MCF 10A (cell line): Measurements from ENCODE around the gene TECPR1. TPM values are rescaled to one million over a fixed set of nuclear protein-coding genes. Genes with fewer than 3 reads are reported as not detected.
A peak's percentile ranks its signal among the peaks of the same experiment; 100 is the strongest.

ENCODE experiments used
- BruUV-seq: library from RNA; stranded (reverse); fragments of 400-500 nt; replicated peaks from 2 replicates; lab custom pipeline; 2021; lab: Mats Ljungman, UMichigan
- CTCF ChIA-PET: fragments of 300-600 bp; sonication (Branson Sonifier 250); formaldehyde crosslinking; extraction: SDS; loops from one replicate; lab custom pipeline; 2021; ENCODE audit warnings: antibody characterized with exemption, inconsistent platforms; lab: Yijun Ruan, JAX
- POLR2A ChIA-PET: fragments of 300-600, 350-650 bp; sonication (Branson Sonifier 250); formaldehyde crosslinking; extraction: SDS; loops from one replicate; lab custom pipeline; 2020; ENCODE audit warnings: antibody characterized with exemption, inconsistent platforms; lab: Yijun Ruan, JAX
- DNase-seq: peaks from one replicate; pipeline ENCODE4 v3.0.0-alpha.2; 2018; ENCODE audit not compliant: unreplicated experiment
- H3K27ac Mint-ChIP-seq: one replicate; pipeline ENCODE4 v1.8.0; 2022; ENCODE audit warnings: mild to moderate bottlenecking, low read depth, mixed read lengths; ENCODE audit not compliant: unreplicated experiment
- H3K27me3 Mint-ChIP-seq: one replicate; pipeline ENCODE4 v1.8.0; 2022; ENCODE audit warnings: mixed read lengths; ENCODE audit not compliant: insufficient read depth, unreplicated experiment
- H3K36me3 Mint-ChIP-seq: one replicate; pipeline ENCODE4 v1.8.0; 2022; ENCODE audit warnings: mild to moderate bottlenecking, moderate library complexity, mixed read lengths; ENCODE audit not compliant: insufficient read depth, unreplicated experiment
- H3K4me1 Mint-ChIP-seq: one replicate; pipeline ENCODE4 v1.8.0; 2022; ENCODE audit warnings: mixed read lengths; ENCODE audit not compliant: insufficient read depth, unreplicated experiment
- H3K4me3 Mint-ChIP-seq: one replicate; pipeline ENCODE4 v1.8.0; 2022; ENCODE audit warnings: mild to moderate bottlenecking, moderate library complexity, mixed read lengths; ENCODE audit not compliant: unreplicated experiment
- H3K9me3 Mint-ChIP-seq: one replicate; pipeline ENCODE4 v1.8.0; 2022; ENCODE audit warnings: mixed read lengths; ENCODE audit not compliant: unreplicated experiment
- intact Hi-C: fragments of 100-400 bp; cut with micrococcal nuclease; formaldehyde crosslinking; loops from 2 replicates; pipeline ENCODE4 v1.14.1; 2022
- total RNA-seq: library from RNA; stranded (reverse); gene quantifications from 2 replicates; pipeline ENCODE4 v1.2.3, GENCODE V29; 2022
- TF ChIP-seq, protein P1 (sequence below): fragments of 200-600 bp; IDR thresholded peaks from one replicate; pipeline ENCODE4 v1.8.0; 2022; ENCODE audit warnings: antibody characterized with exemption, mild to moderate bottlenecking; ENCODE audit not compliant: unreplicated experiment

Gene TECPR1
- total RNA-seq, 1 experiment from 2014 or later: 15.4 TPM

DNA sequence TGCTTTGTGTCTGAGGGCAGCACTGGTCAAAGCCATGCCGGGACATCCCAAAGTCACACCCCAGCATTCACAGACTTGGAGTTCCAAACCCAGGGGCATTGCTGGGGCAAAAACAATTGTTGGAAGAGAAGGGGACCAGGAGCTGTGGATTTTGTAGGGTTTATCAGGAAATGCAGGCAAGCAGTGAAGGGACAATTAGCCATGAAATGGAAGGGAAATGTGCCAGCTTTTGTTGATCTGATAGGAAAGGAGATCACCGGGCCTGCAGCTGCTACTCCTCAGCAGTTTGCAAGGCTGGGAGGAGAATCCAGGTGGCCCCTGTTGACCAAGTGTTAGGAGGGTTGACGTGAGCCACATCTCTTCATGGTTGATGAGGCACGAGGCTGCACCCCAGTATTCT is 26.9 kb upstream of the TECPR1 start:
- POLR2A ChIA-PET: no interaction called here
- BruUV-seq: no TSS peak

DNA sequence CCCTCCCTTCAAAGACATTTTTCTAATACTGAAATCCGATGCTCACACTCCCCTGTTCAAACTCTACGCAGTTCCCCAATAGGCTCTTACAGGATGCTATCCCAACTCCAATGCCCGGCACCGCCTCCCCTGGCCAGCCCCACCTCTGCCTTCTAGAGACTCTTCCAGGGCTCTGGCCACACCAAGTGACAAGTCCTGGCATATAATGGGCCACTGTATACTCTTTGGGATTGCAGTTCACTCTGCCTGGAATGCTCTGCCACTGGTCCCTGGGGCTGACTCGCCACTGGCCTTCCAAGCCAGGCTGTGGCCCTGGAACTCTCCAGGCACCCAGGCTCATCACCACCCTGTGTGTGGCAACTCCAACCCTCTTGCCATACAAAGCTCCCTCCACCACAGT is 26.4 kb upstream of the TECPR1 start:
- peaks cover 12% of the 10 kb centered on the region for H3K36me3 Mint-ChIP-seq
- TF ChIP-seq, protein P1, sequence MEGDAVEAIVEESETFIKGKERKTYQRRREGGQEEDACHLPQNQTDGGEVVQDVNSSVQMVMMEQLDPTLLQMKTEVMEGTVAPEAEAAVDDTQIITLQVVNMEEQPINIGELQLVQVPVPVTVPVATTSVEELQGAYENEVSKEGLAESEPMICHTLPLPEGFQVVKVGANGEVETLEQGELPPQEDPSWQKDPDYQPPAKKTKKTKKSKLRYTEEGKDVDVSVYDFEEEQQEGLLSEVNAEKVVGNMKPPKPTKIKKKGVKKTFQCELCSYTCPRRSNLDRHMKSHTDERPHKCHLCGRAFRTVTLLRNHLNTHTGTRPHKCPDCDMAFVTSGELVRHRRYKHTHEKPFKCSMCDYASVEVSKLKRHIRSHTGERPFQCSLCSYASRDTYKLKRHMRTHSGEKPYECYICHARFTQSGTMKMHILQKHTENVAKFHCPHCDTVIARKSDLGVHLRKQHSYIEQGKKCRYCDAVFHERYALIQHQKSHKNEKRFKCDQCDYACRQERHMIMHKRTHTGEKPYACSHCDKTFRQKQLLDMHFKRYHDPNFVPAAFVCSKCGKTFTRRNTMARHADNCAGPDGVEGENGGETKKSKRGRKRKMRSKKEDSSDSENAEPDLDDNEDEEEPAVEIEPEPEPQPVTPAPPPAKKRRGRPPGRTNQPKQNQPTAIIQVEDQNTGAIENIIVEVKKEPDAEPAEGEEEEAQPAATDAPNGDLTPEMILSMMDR: no peak
- H3K27ac Mint-ChIP-seq: no peak overlapping the region
- H3K4me1 Mint-ChIP-seq: peaks cover 9% of the 10 kb centered on the region
- intact Hi-C loops: no loop called here
- ChIA-PET POLR2A (no interaction called here), CTCF (interaction anchor here (1.0 kb wide), 2 partner anchors 11 to 168 kb away, joined by 3 read pairs; no protein-coding TSS in a partner anchor)
- H3K27me3 Mint-ChIP-seq: no peaks in the 10 kb centered on the region
- no peak for DNase-seq
- H3K4me3 Mint-ChIP-seq: no peak overlapping the region
- H3K9me3 Mint-ChIP-seq: no peaks in the 10 kb centered on the region
- no TSS peak for BruUV-seq

More for the DNA sequence above, 26.9 kb upstream of the TECPR1 start:
- no peak overlapping the region for H3K27ac Mint-ChIP-seq
- no peaks in the 10 kb centered on the region for H3K27me3 Mint-ChIP-seq
- H3K4me1 Mint-ChIP-seq: peaks cover 10% of the 10 kb centered on the region
- H3K9me3 Mint-ChIP-seq: no peaks in the 10 kb centered on the region
- CTCF ChIA-PET: interaction anchor here (0.7 to 2.4 kb wide), 3 partner anchors 10 to 141 kb away, joined by 3 to 7 read pairs (median 3); no protein-coding TSS in a partner anchor
- no peak for DNase-seq
- no peak overlapping the region for H3K4me3 Mint-ChIP-seq
- TF ChIP-seq, protein P1: no peak
- peaks cover 18% of the 10 kb centered on the region for H3K36me3 Mint-ChIP-seq
- intact Hi-C loops: no loop called here

DNA sequence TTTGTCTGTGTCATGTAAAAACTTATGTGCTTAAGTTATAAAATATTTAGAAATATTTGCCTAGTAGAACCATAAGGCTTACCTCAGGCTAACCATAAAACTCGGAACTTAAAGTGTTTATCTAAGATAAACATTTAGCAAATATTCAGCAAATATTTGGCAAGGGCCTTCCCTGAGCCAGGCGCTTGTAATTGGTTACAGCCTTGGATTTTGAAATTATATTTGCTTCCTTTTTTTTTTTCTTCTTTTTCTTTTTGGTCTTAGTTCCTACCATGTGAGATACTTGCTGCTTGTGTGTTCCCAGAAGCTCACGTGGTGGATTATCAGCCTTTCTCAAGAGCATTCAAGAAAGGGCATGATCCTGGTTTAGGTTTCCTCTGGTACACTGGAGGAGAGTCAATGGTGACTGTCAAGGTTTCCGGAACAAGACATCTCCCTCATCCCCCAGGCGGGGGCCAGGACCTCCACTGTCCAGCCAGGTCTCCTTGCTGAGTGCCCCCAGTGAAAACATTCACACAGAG is 24.3 kb upstream of the TECPR1 start:
- TF ChIP-seq, protein P1: no peak
- H3K27me3 Mint-ChIP-seq: no peaks in the 10 kb centered on the region
- H3K27ac Mint-ChIP-seq: peak overlapping the region; percentile 42
- H3K4me3 Mint-ChIP-seq: no peak overlapping the region
- H3K9me3 Mint-ChIP-seq: no peaks in the 10 kb centered on the region
- ChIA-PET POLR2A (interaction anchor here (1.2 kb wide), 1 partner anchor 11 kb away, joined by 3 read pairs; no protein-coding TSS in a partner anchor), CTCF (no interaction called here)
- no peak for DNase-seq
- H3K36me3 Mint-ChIP-seq: no peaks in the 10 kb centered on the region
- BruUV-seq: no TSS peak
- intact Hi-C loops: no loop called here
- H3K4me1 Mint-ChIP-seq: no peaks in the 10 kb centered on the region

DNA sequence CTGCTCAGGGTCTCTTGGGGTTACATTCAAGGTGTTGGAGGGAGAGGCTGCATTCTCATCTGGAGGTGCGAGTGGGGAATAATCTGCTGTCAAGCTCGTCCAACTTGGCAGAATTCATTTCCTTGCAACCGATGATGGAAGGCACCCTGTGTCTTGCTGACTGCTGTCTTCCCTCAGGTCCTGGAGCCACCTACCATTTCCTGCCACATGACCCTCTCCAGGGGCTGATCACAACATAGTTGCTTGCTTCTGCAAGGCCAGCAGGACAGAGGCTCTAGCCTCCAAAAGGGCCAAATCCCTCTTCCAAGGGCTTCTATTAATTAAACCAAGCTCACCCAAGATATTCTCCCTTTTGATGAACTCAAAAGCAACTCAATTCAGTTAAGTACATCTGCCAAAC is 15.3 kb upstream of the TECPR1 start:
- no peaks in the 10 kb centered on the region for H3K27me3 Mint-ChIP-seq
- H3K4me3 Mint-ChIP-seq: no peak overlapping the region
- ChIA-PET POLR2A (interaction anchor here (0.9 to 2.1 kb wide), 3 partner anchors 13 to 17 kb away, joined by 3 to 7 read pairs (median 6); partner anchors contain the start of gene TECPR1), CTCF (interaction anchor here (0.5 to 1.6 kb wide), 7 partner anchors 11 to 245 kb away, joined by 3 to 8 read pairs (median 3); no protein-coding TSS in a partner anchor)
- no peak overlapping the region for H3K27ac Mint-ChIP-seq
- no peaks in the 10 kb centered on the region for H3K36me3 Mint-ChIP-seq
- intact Hi-C loops: no loop called here
- TF ChIP-seq, protein P1: peak; percentile 0
- H3K9me3 Mint-ChIP-seq: no peaks in the 10 kb centered on the region
- H3K4me1 Mint-ChIP-seq: no peaks in the 10 kb centered on the region
- no peak for DNase-seq
- BruUV-seq: no TSS peak
